Pons (tissue), 1 donor: ENCODE data around the gene CREBZF.

Experiments used
- DNase-seq: peaks from one replicate; pipeline ENCODE4 v3.0.0-alpha.2; 2016; ENCODE audit warnings: low spot score

Gene CREBZF

GRCh38 chr11:85664615-85665481, at the start of gene CREBZF:
Gene CREBZF, minus strand, starts transcription at chr11:85665129. Its CDS starts 254 bp downstream, at chr11:85664875.
- DNase-seq, result peak; percentile 96

- no peak for DNase-seq
These were observed 48.0 kb upstream of the CREBZF start for GRCh38 chr11:85712953-85713352.

- no peak for DNase-seq
These were observed 46.0 kb upstream of the CREBZF start for GRCh38 chr11:85710917-85711316.

- no peak for DNase-seq
These were observed 45.2 kb upstream of the CREBZF start for GRCh38 chr11:85709941-85710702.

GRCh38 chr11:85705800-85706199, 40.9 kb upstream of the CREBZF start:
- DNase-seq, result no peak

GRCh38 chr11:85704967-85705366, 40.0 kb upstream of the CREBZF start:
- no peak for DNase-seq

- no peak for DNase-seq
These were observed 35.2 kb upstream of the CREBZF start for GRCh38 chr11:85699957-85700741.

- no peak for DNase-seq
These were observed 33.3 kb upstream of the CREBZF start for GRCh38 chr11:85698195-85698594.

GRCh38 chr11:85697747-85698146, 32.8 kb upstream of the CREBZF start:
- DNase-seq, result no peak

GRCh38 chr11:85695546-85695945, 30.6 kb upstream of the CREBZF start:
- no peak for DNase-seq

- DNase-seq, result peak; percentile 77
These were observed 29.6 kb upstream of the CREBZF start for GRCh38 chr11:85694385-85694980.

- peak; percentile 93 for DNase-seq
These were observed 21.0 kb upstream of the CREBZF start, which contains the start of gene CCDC89 for GRCh38 chr11:85685820-85686459. Gene CCDC89, minus strand, starts transcription at chr11:85686195. Its CDS starts 65 bp downstream, at chr11:85686130.

GRCh38 chr11:85685125-85685819, 20.3 kb upstream of the CREBZF start:
- DNase-seq, result peak; percentile 29

GRCh38 chr11:85682330-85683305, 17.7 kb upstream of the CREBZF start:
- DNase-seq, result peak; percentile 38

- no peak for DNase-seq
These were observed 16.0 kb upstream of the CREBZF start for GRCh38 chr11:85680897-85681296.

GRCh38 chr11:85679576-85679975, 14.6 kb upstream of the CREBZF start:
- DNase-seq, result no peak

- no peak for DNase-seq
These were observed 8.5 kb upstream of the CREBZF start for GRCh38 chr11:85673393-85673792.

- no peak for DNase-seq
These were observed 7.4 kb upstream of the CREBZF start for GRCh38 chr11:85672105-85672902.
